H4 (cell line): Measurements from ENCODE around the gene C6orf141. TPM values are rescaled to one million over a fixed set of nuclear protein-coding genes. Genes with fewer than 3 reads are reported as not detected.

Experiments used
- DNase-seq: peaks from one replicate; pipeline ENCODE4 v3.0.0-alpha.2; 2015; ENCODE audit warnings: low spot score
- total RNA-seq: library from RNA; depleted of rRNA; stranded (reverse); fragments of >200 nt; shearing (Covaris generic); gene quantifications from 2 replicates; pipeline ENCODE4 v1.2.3, GENCODE V29; 2014; rRNA removed

C6orf141 gene
- 2.6 and 2.9 TPM in 2 replicates for total RNA-seq

GRCh38 chr6:49550492-49551077 lies at the start of gene C6orf141:
TSS of gene C6orf141 (plus strand) at chr6:49550668. CDS start at chr6:49550793, 125 bp downstream.
- no peak for DNase-seq

GRCh38 chr6:49504666-49505065 lies 45.8 kb upstream of the C6orf141 start:
- DNase-seq: no peak

GRCh38 chr6:49506569-49507111 lies 43.8 kb upstream of the C6orf141 start:
- no peak for DNase-seq

- no peak for DNase-seq
These were observed 41.1 kb upstream of the C6orf141 start for GRCh38 chr6:49509342-49509741.

- DNase-seq: no peak
These were observed 37.1 kb upstream of the C6orf141 start for GRCh38 chr6:49513153-49513989.

- DNase-seq: no peak
These were observed 35.6 kb upstream of the C6orf141 start for GRCh38 chr6:49514571-49515484.

GRCh38 chr6:49515485-49516146 lies 34.9 kb upstream of the C6orf141 start:
- DNase-seq: no peak

GRCh38 chr6:49516147-49516505 lies 34.3 kb upstream of the C6orf141 start:
- no peak for DNase-seq

- DNase-seq: no peak
These were observed 32.5 kb upstream of the C6orf141 start for GRCh38 chr6:49517919-49518318.

- no peak for DNase-seq
These were observed 30.8 kb upstream of the C6orf141 start for GRCh38 chr6:49519660-49520059.

GRCh38 chr6:49522710-49523593 lies 27.5 kb upstream of the C6orf141 start:
- DNase-seq: no peak

- DNase-seq: no peak
These were observed 26.6 kb upstream of the C6orf141 start for GRCh38 chr6:49523901-49524300.

GRCh38 chr6:49524541-49524940 lies 25.9 kb upstream of the C6orf141 start:
- DNase-seq: no peak

- no peak for DNase-seq
These were observed 23.9 kb upstream of the C6orf141 start for GRCh38 chr6:49526598-49526997.

- DNase-seq: no peak
These were observed 23.1 kb upstream of the C6orf141 start for GRCh38 chr6:49527320-49527719.

- no peak for DNase-seq
These were observed 21.9 kb upstream of the C6orf141 start for GRCh38 chr6:49528571-49528970.

GRCh38 chr6:49530141-49530776 lies 20.2 kb upstream of the C6orf141 start:
- DNase-seq: no peak

GRCh38 chr6:49531774-49532569 lies 18.5 kb upstream of the C6orf141 start:
- peak; percentile 87 for DNase-seq

- DNase-seq: no peak
These were observed 14.7 kb upstream of the C6orf141 start for GRCh38 chr6:49535795-49536194.
